CD4-positive, CD25-positive, alpha-beta regulatory T cell (primary cell): Measurements from ENCODE around the gene ANKS1B. TPM values are rescaled to one million over a fixed set of nuclear protein-coding genes. Genes with fewer than 3 reads are reported as not detected.

ENCODE experiments used
- ATAC-seq, 2 donors: fragments of 150-1000 bp; cut with Tn5 transposase; one replicate each; pipeline ENCODE4 v1.10.0; 2021; ENCODE audit warnings: low read depth in 2 of 2, moderate number of reproducible peaks in 2 of 2, moderate library complexity in 1 of 2
- DNase-seq, 3 donors: peaks; one replicate each; pipeline versions ENCODE4 v3.0.0 to v3.0.0-alpha.2; 2012 to 2022; ENCODE audit warnings: mixed read lengths in 1 of 3
- H3K27ac ChIP-seq: one replicate; pipeline ENCODE4 v1.7.0; 2013; ENCODE audit warnings: mild to moderate bottlenecking, low read length; ENCODE audit not compliant: insufficient read depth, poor library complexity, severe bottlenecking
- H3K27me3 ChIP-seq: one replicate; pipeline ENCODE4 v1.7.0; 2013; ENCODE audit warnings: low read length; ENCODE audit not compliant: control insufficient read depth, insufficient read depth
- H3K36me3 ChIP-seq: one replicate; pipeline ENCODE4 v1.7.0; 2013; ENCODE audit warnings: mild to moderate bottlenecking, low read length, moderate library complexity; ENCODE audit not compliant: control insufficient read depth, insufficient read depth
- H3K4me1 ChIP-seq: 2 replicates; pipeline ENCODE4 v1.7.0; 2013; ENCODE audit warnings: mild to moderate bottlenecking, low read length; ENCODE audit not compliant: insufficient read depth, control insufficient read depth, poor library complexity, severe bottlenecking
- H3K4me3 ChIP-seq: one replicate; pipeline ENCODE4 v1.7.0; 2013; ENCODE audit warnings: low read depth, mild to moderate bottlenecking, low read length, moderate library complexity
- H3K9me3 ChIP-seq, 2 experiments: 1 replicate in 1 of 2; 2 replicates in 1 of 2; pipeline ENCODE4 v1.7.0; 2013; ENCODE audit warnings: low read length in 2 of 2, mild to moderate bottlenecking in 1 of 2, moderate library complexity in 1 of 2; ENCODE audit not compliant: control insufficient read depth in 2 of 2
- H3K27ac Mint-ChIP-seq, 3 donors: one replicate each; pipeline ENCODE4 v1.8.0; 2020 to 2022; ENCODE audit warnings: mild to moderate bottlenecking in 3 of 3, mixed read lengths in 3 of 3, moderate library complexity in 2 of 3
- H3K27me3 Mint-ChIP-seq: one replicate; pipeline ENCODE4 v1.8.0; 2022; ENCODE audit warnings: mild to moderate bottlenecking, mixed read lengths
- H3K36me3 Mint-ChIP-seq: one replicate; pipeline ENCODE4 v1.8.0; 2020; ENCODE audit warnings: mixed read lengths
- H3K4me1 Mint-ChIP-seq, 4 donors: one replicate each; pipeline ENCODE4 v1.8.0; 2020 to 2022; ENCODE audit warnings: mixed read lengths in 4 of 4, mild to moderate bottlenecking in 1 of 4
- H3K4me3 Mint-ChIP-seq, 4 donors: one replicate each; pipeline ENCODE4 v1.8.0; 2020 to 2022; ENCODE audit warnings: mild to moderate bottlenecking in 4 of 4, mixed read lengths in 4 of 4, moderate library complexity in 3 of 4
- H3K9me3 Mint-ChIP-seq, 7 donors: one replicate each; pipeline ENCODE4 v1.8.0; 2020 to 2022; ENCODE audit warnings: mixed read lengths in 7 of 7, mild to moderate bottlenecking in 3 of 7, moderate library complexity in 2 of 7
- polyA plus RNA-seq, 4 donors: library from polyadenylated mRNA; unstranded; fragments of 300-500 nt; fragmentation: Illumina TruSeq; gene quantifications; one replicate each; pipeline ENCODE4 v1.2.3, GENCODE V29; 2021
- total RNA-seq: library from RNA; stranded (reverse); gene quantifications from one replicate; pipeline ENCODE4 v1.2.3, GENCODE V29; 2022

ANKS1B gene
- total and polyA plus RNA-seq, 5 donors from 2014 or later, result 4.0 to 15.9 (median 9.5) TPM

DNA sequence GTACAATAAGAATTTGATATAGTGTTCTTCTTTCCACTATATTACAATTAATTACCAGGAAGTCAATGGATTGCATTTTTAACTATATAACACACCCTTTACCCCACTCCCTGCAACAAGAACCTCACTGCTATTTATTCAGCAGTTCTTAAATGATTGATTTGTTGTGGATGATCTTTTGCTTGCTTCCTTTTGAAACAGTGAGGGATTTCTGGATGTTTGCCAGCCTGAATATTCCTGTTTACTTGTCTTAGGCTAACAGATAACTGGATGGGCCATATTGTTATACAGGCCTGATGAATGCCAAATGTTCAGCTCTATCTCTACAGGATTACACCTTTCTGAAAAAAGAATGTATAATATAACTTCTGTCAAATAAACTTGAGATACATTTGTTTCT is 842.1 kb downstream of the ANKS1B start:
- Histone ChIP-seq H3K27me3 (no peaks in the 10 kb centered on the region), H3K9me3 (peaks cover 4 to 6% of the 10 kb centered on the region in 2 experiments), H3K27ac (no peak overlapping the region), H3K4me1 (no peaks in the 10 kb centered on the region), H3K36me3 (no peaks in the 10 kb centered on the region), H3K4me3 (no peak overlapping the region)
- ATAC-seq (no peak), DNase-seq (no peak)
- Mint-ChIP-seq H3K27me3 (no peaks in the 10 kb centered on the region), H3K36me3 (no peaks in the 10 kb centered on the region), H3K4me3 (no peak overlapping the region), H3K9me3 (peaks cover 2 to 19% (median 5%) of the 10 kb centered on the region in 7 donors), H3K4me1 (no peaks in the 10 kb centered on the region), H3K27ac (no peak overlapping the region)

DNA sequence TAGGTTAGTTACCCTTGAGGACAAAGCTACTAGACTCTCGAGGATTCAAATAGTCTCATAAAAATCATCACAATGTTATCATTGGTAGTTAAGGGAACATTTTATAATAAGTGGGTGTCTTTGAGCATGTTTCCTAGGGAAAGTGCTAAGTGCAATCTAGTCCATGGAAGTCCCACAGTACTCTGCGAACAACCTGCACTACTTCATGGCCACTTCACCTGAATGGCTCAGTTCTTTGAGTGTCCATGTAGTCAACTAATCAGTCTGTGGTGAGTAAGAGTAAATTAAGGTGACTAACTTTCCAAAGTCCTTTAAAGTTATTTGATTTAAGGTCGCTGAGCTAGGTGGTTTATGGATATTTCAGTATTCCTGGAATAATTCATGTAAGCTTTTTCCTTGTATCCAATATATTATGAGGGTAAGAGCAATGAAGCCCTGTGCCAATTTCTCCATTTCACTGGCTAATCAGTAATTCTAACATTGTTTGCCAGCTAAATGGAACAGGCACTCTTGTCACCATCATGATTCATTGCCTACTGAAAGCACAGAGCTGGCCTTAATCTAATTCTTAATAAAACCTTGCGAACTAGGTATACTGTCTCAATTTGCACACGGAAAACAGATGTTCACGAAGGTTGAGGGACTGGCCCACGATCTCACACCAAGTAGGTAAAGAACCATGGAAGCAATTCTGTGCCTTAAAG is 844.6 kb downstream of the ANKS1B start:
- Mint-ChIP-seq H3K4me1 (no peaks in the 10 kb centered on the region), H3K27ac (no peak overlapping the region)
- no peak for ATAC-seq

DNA sequence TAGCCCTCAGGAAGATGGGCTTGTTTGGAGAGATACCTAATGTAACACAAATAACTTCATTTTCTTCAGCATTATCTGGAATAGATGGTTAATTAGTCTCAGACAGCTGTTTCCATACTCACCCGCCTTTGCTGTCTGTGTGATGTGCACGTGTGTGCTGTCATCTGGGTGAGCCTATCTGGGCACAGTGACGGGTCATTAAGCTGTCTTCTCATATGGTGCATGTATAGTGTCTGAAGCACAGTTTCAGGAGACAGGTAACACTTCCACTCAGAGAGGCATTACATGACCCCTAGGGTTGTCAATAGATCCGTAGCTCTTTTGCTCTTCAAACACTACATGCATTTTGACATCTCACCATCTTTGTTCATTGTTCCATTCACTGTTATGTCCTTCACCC is 846.3 kb downstream of the ANKS1B start:
- no peak overlapping the region for H3K27ac Mint-ChIP-seq

More for the DNA sequence above, 844.6 kb downstream of the ANKS1B start:
- H3K27me3 Mint-ChIP-seq, result no peaks in the 10 kb centered on the region
- H3K9me3 ChIP-seq, result peaks cover 4 to 6% of the 10 kb centered on the region in 2 experiments
- H3K27me3 ChIP-seq, result no peaks in the 10 kb centered on the region
- H3K4me1 ChIP-seq, result no peaks in the 10 kb centered on the region
- H3K9me3 Mint-ChIP-seq, result peaks cover 2 to 19% (median 6%) of the 10 kb centered on the region in 7 donors
- no peak overlapping the region for H3K4me3 ChIP-seq
- no peak overlapping the region for H3K4me3 Mint-ChIP-seq
- H3K36me3 ChIP-seq, result no peaks in the 10 kb centered on the region
- no peaks in the 10 kb centered on the region for H3K36me3 Mint-ChIP-seq
- no peak overlapping the region for H3K27ac ChIP-seq
- DNase-seq, result no peak

DNA sequence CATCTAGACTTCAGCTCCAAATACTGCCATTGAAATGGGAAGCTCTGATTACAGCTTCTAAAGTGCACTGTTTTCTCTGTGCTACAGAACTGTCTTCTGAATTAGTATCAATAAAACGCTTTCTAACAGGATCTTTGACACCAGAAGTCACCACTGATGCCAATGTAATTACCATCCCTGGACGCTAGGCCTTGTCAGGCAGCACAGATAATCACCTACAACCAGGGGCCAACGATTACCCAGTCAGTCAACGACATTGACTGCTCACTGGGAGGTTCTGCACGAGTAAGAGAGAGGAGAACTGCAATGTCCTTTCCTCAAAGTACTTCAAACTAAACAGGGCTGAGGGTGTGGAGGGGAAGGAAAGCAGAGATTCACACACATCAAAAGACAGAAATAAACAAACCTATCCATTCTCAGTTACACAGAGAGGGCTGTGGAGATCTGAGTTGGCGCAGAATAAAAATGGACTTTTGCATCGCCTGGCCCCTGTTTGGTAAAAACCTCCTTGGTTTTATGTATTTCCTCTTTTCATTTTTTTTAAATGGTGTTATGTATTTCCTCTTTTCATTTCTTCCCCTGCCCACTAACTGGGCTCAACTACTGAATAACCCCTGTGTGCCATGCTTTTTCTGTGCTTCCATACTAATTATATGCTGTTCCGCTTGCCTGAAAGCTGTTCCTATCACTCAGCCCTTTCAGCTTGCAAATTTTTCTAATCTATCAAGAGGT is 847.4 kb downstream of the ANKS1B start:
- Histone ChIP-seq H3K36me3 (no peaks in the 10 kb centered on the region), H3K4me3 (no peak overlapping the region), H3K9me3 (no peaks in the 10 kb centered on the region), H3K27ac (no peak overlapping the region), H3K4me1 (no peaks in the 10 kb centered on the region), H3K27me3 (no peaks in the 10 kb centered on the region)
- Mint-ChIP-seq H3K4me3 (no peak overlapping the region), H3K9me3 (peaks cover 0 to 8% (median 4%) of the 10 kb centered on the region in 7 donors), H3K27ac (no peak overlapping the region), H3K27me3 (no peaks in the 10 kb centered on the region), H3K36me3 (no peaks in the 10 kb centered on the region), H3K4me1 (no peaks in the 10 kb centered on the region)
- ATAC-seq, result no peak
- DNase-seq, result no peak

More for the DNA sequence above, 846.3 kb downstream of the ANKS1B start:
- no peak overlapping the region for H3K4me3 Mint-ChIP-seq
- no peak overlapping the region for H3K27ac ChIP-seq
- H3K9me3 Mint-ChIP-seq, result peaks cover under 1 to 8% (median 4%) of the 10 kb centered on the region in 7 donors
- no peaks in the 10 kb centered on the region for H3K4me1 ChIP-seq
- no peak for ATAC-seq
- no peaks in the 10 kb centered on the region for H3K36me3 ChIP-seq
- H3K27me3 ChIP-seq, result no peaks in the 10 kb centered on the region
- H3K27me3 Mint-ChIP-seq, result no peaks in the 10 kb centered on the region
- no peaks in the 10 kb centered on the region for H3K4me1 Mint-ChIP-seq
- H3K9me3 ChIP-seq, result peaks cover 2% of the 10 kb centered on the region in 2 experiments
- DNase-seq, result no peak
- no peak overlapping the region for H3K4me3 ChIP-seq
- no peaks in the 10 kb centered on the region for H3K36me3 Mint-ChIP-seq

DNA sequence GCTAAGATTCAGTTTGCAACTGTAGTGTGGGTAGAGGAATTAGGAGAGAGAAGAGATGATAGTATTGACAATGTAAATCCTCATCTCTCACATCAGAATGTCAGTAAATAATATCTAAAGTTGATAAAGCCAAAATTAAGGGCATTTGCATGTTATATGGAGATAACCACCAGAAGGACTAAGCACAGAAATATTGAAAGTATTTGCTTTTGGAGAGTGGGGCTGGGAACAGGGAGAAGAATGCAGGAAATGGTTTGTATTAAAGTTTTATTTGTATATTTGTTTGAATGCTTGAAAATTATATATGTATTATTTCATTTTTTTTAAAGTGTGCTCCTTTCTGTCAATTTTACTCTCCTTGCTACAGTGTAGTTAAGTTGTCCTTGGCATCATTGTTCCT is 848.2 kb downstream of the ANKS1B start:
- no peaks in the 10 kb centered on the region for H3K4me1 Mint-ChIP-seq
- Histone ChIP-seq H3K4me1 (no peaks in the 10 kb centered on the region), H3K27ac (no peak overlapping the region), H3K9me3 (no peaks in the 10 kb centered on the region), H3K27me3 (no peaks in the 10 kb centered on the region), H3K4me3 (no peak overlapping the region), H3K36me3 (no peaks in the 10 kb centered on the region)
- H3K36me3 Mint-ChIP-seq, result no peaks in the 10 kb centered on the region
- H3K27me3 Mint-ChIP-seq, result no peaks in the 10 kb centered on the region
- no peak for DNase-seq
- no peak for ATAC-seq
- no peak overlapping the region for H3K27ac Mint-ChIP-seq
- H3K9me3 Mint-ChIP-seq, result peaks cover 0 to 8% (median 2%) of the 10 kb centered on the region in 7 donors
- H3K4me3 Mint-ChIP-seq, result no peak overlapping the region

DNA sequence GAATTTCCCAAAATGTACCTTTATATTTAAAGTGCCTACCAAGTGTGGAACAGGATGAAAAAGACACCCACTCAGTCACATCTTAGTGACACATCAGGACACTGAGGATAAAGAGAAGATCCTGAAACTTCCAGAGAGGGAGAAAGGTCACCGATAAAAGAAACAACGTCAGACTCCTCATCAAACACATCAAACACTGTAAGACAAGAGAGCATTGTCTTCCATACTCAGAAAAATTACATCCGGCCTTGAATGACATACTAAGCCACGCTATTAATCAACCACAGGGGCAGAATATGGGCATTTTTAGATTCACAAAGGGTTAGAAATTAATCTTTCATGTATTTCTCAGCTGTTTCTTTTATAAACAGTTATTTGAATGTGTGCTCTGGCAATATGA is 849.4 kb downstream of the ANKS1B start:
- no peaks in the 10 kb centered on the region for H3K4me1 ChIP-seq
- no peaks in the 10 kb centered on the region for H3K36me3 ChIP-seq
- Mint-ChIP-seq H3K4me3 (no peak overlapping the region), H3K27me3 (no peaks in the 10 kb centered on the region), H3K27ac (no peak overlapping the region), H3K9me3 (peaks cover 0 to 4% (median 0%) of the 10 kb centered on the region in 7 donors), H3K36me3 (no peaks in the 10 kb centered on the region), H3K4me1 (no peaks in the 10 kb centered on the region)
- H3K9me3 ChIP-seq, result no peaks in the 10 kb centered on the region
- ATAC-seq, result no peak
- no peaks in the 10 kb centered on the region for H3K27me3 ChIP-seq
- H3K27ac ChIP-seq, result no peak overlapping the region
- no peak for DNase-seq
- no peak overlapping the region for H3K4me3 ChIP-seq

DNA sequence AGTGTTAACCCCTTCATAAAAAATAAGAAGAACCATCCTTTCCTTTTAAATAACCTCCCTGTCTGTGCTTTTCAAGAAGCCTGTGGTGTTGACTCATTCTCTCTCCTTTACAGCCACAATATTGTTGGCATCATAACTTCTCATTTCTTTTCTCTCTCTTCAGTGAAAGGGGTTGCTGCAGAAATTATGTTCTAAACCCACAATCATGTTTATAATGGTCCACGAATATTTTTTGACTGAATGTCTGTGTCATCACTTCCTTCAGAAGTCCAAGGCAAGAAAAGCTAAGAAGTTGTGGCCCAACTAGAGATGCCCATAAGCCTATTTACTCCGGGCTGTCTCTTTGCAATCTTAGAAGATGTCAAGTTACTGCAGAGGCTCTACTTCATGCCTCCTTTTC is 851.3 kb downstream of the ANKS1B start:
- Histone ChIP-seq H3K9me3 (no peaks in the 10 kb centered on the region), H3K4me3 (no peak overlapping the region), H3K36me3 (no peaks in the 10 kb centered on the region), H3K27me3 (no peaks in the 10 kb centered on the region), H3K4me1 (no peaks in the 10 kb centered on the region), H3K27ac (no peak overlapping the region)
- Mint-ChIP-seq H3K36me3 (no peaks in the 10 kb centered on the region), H3K27me3 (no peaks in the 10 kb centered on the region), H3K9me3 (peaks cover 0 to 4% (median 0%) of the 10 kb centered on the region in 7 donors), H3K27ac (no peak overlapping the region), H3K4me3 (no peak overlapping the region), H3K4me1 (no peaks in the 10 kb centered on the region)
- DNase-seq, result no peak
- ATAC-seq, result no peak
